GM10266 (cell line): Measurements from ENCODE around the gene PRSS56.
A peak's percentile ranks its signal among the peaks of the same experiment; 100 is the strongest.

ENCODE experiments used
- DNase-seq: peaks from one replicate; pipeline ENCODE4 v3.0.0; 2012; ENCODE audit errors: extremely low spot score
- TF ChIP-seq, protein P1 (sequence below): IDR thresholded peaks from 2 replicates; pipeline ENCODE4 v1.5.1; 2012; ENCODE audit warnings: mild to moderate bottlenecking, low read depth; ENCODE audit not compliant: control insufficient read depth, insufficient read depth; ENCODE audit errors: missing control alignments

The PRSS56 gene

DNA sequence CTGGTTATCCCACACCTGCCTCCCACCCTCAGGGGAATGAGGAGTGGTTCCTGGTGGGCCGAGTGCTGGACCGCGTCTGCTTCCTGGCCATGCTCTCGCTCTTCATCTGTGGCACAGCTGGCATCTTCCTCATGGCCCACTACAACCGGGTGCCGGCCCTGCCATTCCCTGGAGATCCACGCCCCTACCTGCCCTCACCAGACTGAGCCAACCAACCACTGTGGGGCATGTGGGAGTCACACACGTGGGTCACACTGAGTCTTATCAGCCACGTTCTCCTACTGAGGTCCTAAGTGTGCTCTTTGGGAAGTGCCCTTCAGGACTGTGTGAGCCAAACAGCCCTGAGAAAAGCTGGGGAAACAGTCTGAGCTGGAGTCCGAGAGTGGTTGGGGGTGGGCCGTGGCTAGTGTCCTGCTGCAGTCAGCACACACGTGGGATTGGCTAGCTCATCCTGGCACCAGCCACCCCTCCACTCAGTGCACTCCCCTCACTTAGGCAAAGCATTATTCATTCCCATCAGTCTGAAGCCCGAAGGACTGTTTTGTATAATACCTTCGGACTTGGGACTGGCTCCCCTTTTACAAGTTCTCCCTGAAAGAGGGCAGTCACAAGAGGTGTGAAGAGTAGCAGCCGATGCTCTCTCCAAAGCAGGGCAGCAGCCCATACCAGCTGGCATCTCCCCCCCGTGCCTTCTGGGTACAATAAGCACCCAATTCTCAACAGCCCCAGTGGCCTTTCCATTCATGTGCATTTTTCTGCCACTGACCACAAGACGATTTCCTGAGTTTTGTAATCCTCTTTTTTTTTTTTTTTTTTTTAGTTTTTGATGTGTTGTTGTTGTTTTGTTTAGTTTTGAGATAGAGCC, 25.6 kb downstream of the PRSS56 start:
- TF ChIP-seq, protein P1, sequence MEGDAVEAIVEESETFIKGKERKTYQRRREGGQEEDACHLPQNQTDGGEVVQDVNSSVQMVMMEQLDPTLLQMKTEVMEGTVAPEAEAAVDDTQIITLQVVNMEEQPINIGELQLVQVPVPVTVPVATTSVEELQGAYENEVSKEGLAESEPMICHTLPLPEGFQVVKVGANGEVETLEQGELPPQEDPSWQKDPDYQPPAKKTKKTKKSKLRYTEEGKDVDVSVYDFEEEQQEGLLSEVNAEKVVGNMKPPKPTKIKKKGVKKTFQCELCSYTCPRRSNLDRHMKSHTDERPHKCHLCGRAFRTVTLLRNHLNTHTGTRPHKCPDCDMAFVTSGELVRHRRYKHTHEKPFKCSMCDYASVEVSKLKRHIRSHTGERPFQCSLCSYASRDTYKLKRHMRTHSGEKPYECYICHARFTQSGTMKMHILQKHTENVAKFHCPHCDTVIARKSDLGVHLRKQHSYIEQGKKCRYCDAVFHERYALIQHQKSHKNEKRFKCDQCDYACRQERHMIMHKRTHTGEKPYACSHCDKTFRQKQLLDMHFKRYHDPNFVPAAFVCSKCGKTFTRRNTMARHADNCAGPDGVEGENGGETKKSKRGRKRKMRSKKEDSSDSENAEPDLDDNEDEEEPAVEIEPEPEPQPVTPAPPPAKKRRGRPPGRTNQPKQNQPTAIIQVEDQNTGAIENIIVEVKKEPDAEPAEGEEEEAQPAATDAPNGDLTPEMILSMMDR, result no peak
- DNase-seq, result no peak

DNA sequence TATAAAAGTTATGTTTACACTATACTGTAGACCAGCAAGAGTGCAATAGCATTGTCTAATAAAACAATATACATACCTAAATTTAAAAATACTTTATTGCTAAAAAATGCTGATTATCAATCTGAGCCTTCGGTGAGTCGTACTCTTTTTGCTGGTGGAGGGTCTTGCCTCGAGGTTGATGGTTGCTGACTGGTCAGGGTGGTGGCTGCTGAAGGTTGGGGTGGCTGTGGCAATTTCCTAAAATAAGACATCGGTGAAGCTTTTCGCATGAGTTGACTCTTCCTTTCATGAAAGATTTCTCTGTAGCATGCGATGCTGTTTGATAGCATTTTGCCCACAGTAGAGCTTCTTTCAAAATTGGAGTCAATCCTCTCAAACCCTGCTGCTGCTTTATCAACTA, 27.8 kb downstream of the PRSS56 start:
- no peak for DNase-seq
- TF ChIP-seq, protein P1, result no peak

DNA sequence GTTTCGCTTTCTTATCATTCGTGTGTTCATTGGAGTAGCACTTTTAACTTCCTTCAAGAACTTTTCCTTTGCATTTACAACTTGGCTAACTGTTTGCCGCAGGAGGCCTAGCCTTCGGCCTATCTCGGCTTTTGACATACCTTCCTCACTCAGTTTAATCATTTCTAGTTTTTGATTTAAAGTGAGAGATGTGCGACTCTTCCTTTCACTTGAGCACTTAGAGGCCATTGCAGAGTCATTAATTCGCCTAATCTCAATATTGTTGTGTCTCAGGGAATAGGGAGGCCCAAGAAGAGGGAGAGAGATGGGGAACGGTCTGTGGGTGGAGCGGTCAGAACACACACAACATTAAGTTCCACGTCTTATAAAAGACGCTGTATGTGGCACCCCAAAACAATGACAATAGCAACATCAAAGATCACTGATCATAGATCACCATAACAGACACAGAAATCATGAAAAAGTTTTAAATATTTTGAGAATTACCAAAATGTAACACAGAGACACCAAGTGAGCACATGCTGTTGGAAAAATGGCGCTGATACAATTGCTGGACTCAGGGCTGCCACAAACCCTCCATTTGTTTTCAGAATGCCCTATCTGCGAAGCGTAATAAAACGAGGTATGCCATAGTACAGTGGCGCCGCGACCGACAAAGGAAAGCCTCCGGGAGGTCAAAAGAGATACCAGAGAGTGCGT, 29.6 kb downstream of the PRSS56 start:
- no peak for DNase-seq
- TF ChIP-seq, protein P1, result no peak

DNA sequence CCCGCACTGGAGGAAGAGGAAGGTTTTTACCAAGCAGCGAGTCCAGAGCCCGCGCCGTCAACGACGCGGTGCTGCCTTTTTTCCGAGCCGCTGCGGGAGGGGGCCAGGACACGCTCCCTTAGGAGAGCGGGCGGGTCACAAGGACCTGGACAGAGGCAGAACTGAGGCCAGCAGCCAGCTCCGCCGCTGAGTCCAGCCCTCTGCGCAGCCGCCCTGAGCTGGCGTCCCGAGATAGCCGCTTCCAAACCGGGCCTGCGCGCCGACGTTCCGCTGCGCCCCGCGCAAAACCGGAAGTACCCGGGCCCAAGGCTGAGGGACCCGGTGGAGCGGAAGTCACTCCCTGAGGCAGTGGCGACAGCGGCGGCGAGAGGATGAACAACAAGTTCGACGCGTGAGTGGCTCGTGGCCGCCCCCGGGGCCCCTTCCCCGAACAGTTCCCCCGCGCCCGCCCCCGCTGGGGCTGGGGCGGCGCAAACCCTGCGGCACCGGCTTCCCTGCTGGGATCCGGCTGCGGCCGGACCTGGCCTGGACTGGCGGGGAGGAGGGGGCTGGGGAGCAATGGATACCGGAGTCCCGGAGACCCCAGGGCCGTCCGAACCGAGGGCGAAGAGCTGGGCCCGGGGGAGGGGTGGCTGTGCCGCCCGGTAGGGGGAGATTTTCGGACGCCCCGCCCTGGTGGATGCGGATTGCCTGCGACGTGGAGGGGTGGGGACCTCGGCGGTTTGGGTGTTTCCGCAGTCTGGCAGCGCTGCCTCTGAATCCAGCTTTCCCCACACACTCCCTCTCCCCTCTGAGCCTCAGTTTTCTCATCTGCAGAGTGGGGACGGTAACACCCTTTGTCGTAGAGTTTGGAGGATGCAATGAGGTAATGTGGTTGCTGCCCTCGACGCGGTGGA, 30.4 kb downstream of the PRSS56 start, which contains the start of the genes EIF4E2 and TIGD1:
Gene EIF4E2 (plus strand): TSS at position 336 of the 896 bp plus-strand sequence. CDS start 36 bp downstream, at position 372.
Gene TIGD1 (minus strand): TSS at position 204 of the 896 bp plus-strand sequence. CDS start 675 bp downstream, outside the sequence.
- peak; percentile 98 for DNase-seq
- TF ChIP-seq, protein P1, result no peak

DNA sequence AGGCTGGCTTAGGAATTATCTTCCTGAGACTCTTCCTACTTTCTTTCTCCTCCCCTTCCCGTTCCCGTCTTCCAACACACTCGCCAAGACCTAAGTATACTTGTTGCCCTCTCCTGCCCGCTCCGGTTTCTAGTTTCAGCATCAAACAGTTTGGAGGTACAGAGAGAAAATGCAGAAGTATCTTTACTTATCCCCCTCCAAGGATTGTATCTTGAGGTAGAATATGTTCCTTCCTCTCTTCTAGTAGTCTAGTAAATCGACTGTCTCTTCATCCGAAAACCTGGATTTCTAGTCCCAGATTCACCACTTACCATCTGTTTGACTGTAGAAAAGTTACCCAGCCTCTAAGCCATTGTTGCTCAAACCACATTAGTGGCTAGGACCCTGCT, 31.1 kb downstream of the PRSS56 start:
- no peak for DNase-seq
- TF ChIP-seq, protein P1, result no peak

DNA sequence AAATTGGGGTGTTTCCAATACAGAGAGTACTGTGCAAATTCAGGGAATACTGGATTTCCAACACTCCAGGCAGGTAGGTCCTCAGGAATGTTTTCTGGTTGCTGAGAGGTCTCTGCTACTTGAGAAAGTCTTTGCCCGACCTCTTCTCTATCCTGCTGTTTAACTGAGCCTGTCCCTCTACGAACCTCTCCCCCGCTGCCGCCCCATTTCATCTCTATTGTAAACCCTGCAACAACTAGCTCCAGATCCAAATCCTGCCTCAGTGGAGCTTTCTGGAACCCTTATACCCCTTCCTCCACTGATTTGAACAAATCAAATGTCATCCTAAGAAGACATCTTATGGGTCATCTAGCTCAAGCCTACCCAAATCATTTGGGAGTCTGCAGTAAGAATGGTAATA, 31.6 kb downstream of the PRSS56 start:
- TF ChIP-seq, protein P1, result no peak
- DNase-seq, result no peak
